ENCODE results near the gene ATP9A. TPM values are rescaled to one million over a fixed set of nuclear protein-coding genes. Genes with fewer than 3 reads are reported as not detected.
"Not testable (repeated sequence)": the region's sequence is repeated elsewhere in the genome, so short reads cannot be mapped to it uniquely, and the experiment has no call there.

ATP9A gene
- total RNA-seq, 6 experiments from 2014 or later = 10.5 to 17.4 (median 13.0) TPM

DNA sequence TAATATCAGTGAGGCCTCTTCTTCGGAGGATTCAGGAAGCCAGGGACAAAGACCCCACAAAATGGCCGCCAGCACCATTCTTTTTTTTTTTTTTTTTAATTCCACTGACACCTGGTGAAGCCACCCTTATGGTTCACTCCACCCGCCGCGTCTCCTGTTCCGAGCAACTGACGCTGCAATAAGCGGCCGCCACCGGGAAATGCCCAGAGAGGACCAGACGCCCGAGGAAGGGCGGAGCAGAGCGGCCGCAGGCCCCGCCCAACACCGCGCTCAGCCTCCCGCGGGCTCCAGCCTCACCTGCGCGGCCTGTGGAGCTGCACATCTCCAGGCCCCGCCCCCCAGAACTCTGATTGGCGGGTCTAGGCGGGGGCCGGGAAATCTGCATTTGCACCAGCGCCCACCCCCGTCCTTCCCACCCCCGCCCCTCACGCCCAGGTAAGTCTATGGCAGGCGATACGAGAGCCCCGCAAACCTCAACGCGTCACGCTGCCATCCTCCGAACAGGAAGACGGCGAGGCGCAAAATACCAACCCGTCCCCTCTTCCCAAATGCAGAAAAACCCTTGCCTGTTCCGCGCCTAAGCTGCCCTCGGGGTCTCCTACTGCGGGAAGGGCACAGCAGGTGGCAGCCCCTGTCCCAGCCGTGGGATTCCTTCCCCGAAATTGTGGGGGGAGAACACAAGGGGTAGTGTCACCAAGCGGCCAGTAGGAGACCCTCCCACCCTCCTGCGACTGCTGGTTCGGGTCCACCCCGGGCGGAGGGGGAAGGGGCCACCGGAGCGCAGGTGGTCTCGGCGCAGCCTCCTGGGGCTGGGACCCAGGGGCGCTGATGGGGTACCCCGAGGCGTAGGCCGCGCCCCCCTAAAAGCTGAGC is 960 bp downstream of the ATP9A start:
- no peaks in the 10 kb centered on the region for H3K27me3 ChIP-seq
- no peaks in the 10 kb centered on the region for H3K9me3 ChIP-seq
- ATAC-seq = peak; percentile 97 to 100 (median 99)
- peak; percentile 93 to 94 (median 93) for DNase-seq
- under 1% methylated on average over 34 of the region's 61 CpGs for WGBS (ENCODE audit: insufficient coverage, low coverage, low lambda C conversion rate, missing lambda C conversion rate)
- H3K4me3 ChIP-seq = peak overlapping the region; percentile 69 to 76 (median 71)
- H3K36me3 ChIP-seq = no peaks in the 10 kb centered on the region
- TF ChIP-seq, protein P1, sequence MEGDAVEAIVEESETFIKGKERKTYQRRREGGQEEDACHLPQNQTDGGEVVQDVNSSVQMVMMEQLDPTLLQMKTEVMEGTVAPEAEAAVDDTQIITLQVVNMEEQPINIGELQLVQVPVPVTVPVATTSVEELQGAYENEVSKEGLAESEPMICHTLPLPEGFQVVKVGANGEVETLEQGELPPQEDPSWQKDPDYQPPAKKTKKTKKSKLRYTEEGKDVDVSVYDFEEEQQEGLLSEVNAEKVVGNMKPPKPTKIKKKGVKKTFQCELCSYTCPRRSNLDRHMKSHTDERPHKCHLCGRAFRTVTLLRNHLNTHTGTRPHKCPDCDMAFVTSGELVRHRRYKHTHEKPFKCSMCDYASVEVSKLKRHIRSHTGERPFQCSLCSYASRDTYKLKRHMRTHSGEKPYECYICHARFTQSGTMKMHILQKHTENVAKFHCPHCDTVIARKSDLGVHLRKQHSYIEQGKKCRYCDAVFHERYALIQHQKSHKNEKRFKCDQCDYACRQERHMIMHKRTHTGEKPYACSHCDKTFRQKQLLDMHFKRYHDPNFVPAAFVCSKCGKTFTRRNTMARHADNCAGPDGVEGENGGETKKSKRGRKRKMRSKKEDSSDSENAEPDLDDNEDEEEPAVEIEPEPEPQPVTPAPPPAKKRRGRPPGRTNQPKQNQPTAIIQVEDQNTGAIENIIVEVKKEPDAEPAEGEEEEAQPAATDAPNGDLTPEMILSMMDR (IDR thresholded peaks at IDR 0.05) = peak in 1 of 4 donors; percentile 11
- TF ChIP-seq POLR2A (IDR thresholded peaks at IDR 0.05) = peak; percentile 43
- H3K27ac ChIP-seq = peak overlapping the region; percentile 44 to 60 (median 53)
- intact Hi-C loops (cut with DNase I) = no loop called here
- no peaks in the 10 kb centered on the region for H3K4me1 ChIP-seq

- DNase-seq; ATAC-seq; H3K27ac ChIP-seq; intact Hi-C loops (cut with DNase I); H3K9me3 ChIP-seq; H3K27me3 ChIP-seq; H3K4me3 ChIP-seq; H3K4me1 ChIP-seq; H3K36me3 ChIP-seq: not testable (repeated sequence)
- WGBS (ENCODE audit: insufficient coverage, low coverage, low lambda C conversion rate, missing lambda C conversion rate) = 77% methylated on average over 4 of the region's 10 CpGs
Observed at GRCh38 chr20:51765381-51765780, 2.8 kb downstream of the ATP9A start.

DNA sequence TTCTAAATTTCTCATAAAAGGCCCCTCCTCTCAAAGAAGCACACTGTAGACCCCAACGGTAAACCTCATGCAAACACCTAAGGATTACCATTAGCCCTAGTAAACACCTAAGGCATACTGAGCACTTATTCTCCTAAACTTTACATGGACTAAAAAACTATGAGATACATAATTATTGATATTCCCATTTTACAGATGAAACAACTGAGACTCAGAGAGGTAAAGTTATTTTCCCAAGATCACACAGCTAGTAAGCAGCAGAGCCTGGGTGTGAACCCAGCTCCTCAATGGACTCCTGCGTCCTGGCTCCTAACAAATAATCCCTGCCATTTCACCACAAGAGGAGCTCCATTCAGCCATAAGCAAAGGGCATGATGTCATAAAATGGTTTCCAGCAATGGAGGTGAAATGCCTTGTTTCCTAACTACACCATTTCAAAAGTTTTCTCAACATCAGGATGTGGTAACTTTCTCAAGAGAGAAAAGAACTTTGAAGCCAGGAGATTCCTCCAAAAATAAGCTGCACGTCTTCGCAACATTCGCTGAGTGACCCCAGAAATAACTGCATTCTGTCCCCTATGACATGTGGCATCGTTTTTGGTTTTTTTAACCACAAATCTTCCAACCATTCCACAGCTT is 4.1 kb downstream of the ATP9A start:
- H3K4me3 ChIP-seq = no peak overlapping the region
- DNase-seq (no peak), ATAC-seq (no peak)
- no peaks in the 10 kb centered on the region for H3K36me3 ChIP-seq
- TF ChIP-seq, protein P1 (IDR thresholded peaks at IDR 0.05) = no peak
- TF ChIP-seq POLR2A (IDR thresholded peaks at IDR 0.05) = no peak
- H3K27me3 ChIP-seq = no peaks in the 10 kb centered on the region
- peaks cover 0 to 3% (median 0%) of the 10 kb centered on the region in 4 donors for H3K4me1 ChIP-seq
- H3K9me3 ChIP-seq = no peaks in the 10 kb centered on the region
- intact Hi-C loops (cut with DNase I) = no loop called here
- WGBS (ENCODE audit: insufficient coverage, low coverage, low lambda C conversion rate, missing lambda C conversion rate) = 82% methylated on average over 6 of the region's 6 CpGs
- H3K27ac ChIP-seq = no peak overlapping the region

DNA sequence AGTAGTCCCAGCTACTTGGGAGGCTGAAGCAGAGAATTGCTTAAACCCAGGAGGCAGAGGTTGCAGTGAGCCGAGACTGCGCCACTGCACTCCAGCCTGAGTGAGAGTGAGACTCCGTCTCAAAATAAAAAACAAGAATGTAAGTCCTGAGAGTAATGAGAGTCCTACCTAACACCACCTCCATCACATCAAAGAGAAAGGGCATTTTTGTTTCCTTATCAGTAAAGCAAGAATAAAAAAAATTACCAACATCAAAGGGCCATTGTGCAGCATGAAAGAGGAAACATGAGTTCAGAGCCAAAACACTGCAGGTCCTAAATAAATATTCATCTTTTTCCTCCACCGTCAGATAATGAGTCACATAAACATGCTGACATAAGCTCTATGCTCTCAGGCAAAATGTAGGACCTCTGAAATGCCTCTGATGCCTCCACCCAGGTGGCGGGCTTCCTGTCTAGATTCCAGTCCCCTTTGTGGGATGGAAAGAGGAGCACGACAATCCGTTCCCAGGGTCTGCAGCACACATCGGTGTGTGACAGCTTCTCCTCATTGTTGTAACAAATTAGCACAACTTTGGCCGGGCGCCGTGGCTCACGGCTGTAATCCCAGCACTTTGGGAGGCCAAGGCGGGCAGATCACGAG is 7.2 kb downstream of the ATP9A start:
- Histone ChIP-seq H3K9me3 (no peaks in the 10 kb centered on the region), H3K27me3 (no peaks in the 10 kb centered on the region), H3K36me3 (no peaks in the 10 kb centered on the region), H3K27ac (no peak overlapping the region), H3K4me1 (peaks cover 0 to 12% (median 3%) of the 10 kb centered on the region in 4 donors), H3K4me3 (no peak overlapping the region)
- peak in 1 of 4 donors; percentile 43 for ATAC-seq
- no peak for DNase-seq
- intact Hi-C loops (cut with DNase I) = no loop called here
- 83% methylated on average over 9 of the region's 14 CpGs for WGBS (ENCODE audit: insufficient coverage, low coverage, low lambda C conversion rate, missing lambda C conversion rate)
- no peak for TF ChIP-seq POLR2A (IDR thresholded peaks at IDR 0.05)
- TF ChIP-seq, protein P1 (IDR thresholded peaks at IDR 0.05) = no peak

All from right lobe of liver (tissue), 6 donors.